Neural cell (in vitro differentiated cells): ENCODE results near the gene CBFA2T3. TPM values are rescaled to one million over a fixed set of nuclear protein-coding genes. Genes with fewer than 3 reads are reported as not detected.

ENCODE experiments used
- H2AFZ ChIP-seq: fragments of 200-600, 300-800 bp; sonication (generic), shearing (Covaris generic); 2 replicates; pipeline ENCODE4 v1.6.0; 2014; ENCODE audit warnings: low read depth, mild to moderate bottlenecking, antibody characterized with exemption, low read length, moderate library complexity
- H3F3A ChIP-seq: fragments of 200-600 bp; shearing (Covaris generic); 2 replicates; pipeline ENCODE4 v1.6.1; 2016; ENCODE audit warnings: mild to moderate bottlenecking, moderate library complexity, mixed read lengths, antibody characterized with exemption, low read length; ENCODE audit not compliant: insufficient read depth, poor library complexity, severe bottlenecking
- H3K27ac ChIP-seq: fragments of 200-600, 300-800 bp; sonication (generic), shearing (Covaris generic); 2 replicates; pipeline ENCODE4 v1.5.1; 2014; ENCODE audit warnings: mild to moderate bottlenecking, low read length, moderate library complexity
- H3K27me3 ChIP-seq: fragments of 300-800, 200-600 bp; sonication (generic), shearing (Covaris generic); 2 replicates; pipeline ENCODE4 v1.6.0; 2014; ENCODE audit warnings: mild to moderate bottlenecking, low read depth, low read length, moderate library complexity; ENCODE audit not compliant: insufficient read depth
- H3K36me3 ChIP-seq: fragments of 300-800, 200-600 bp; sonication (generic), shearing (Covaris generic); 2 replicates; pipeline ENCODE4 v1.5.1; 2014; ENCODE audit warnings: mild to moderate bottlenecking, antibody characterized with exemption, low read length, moderate library complexity; ENCODE audit not compliant: insufficient read depth
- H3K4me2 ChIP-seq: fragments of 300-800, 200-600 bp; sonication (generic), shearing (Covaris generic); 2 replicates; pipeline ENCODE4 v1.6.0; 2014; ENCODE audit warnings: mild to moderate bottlenecking, low read length
- H3K4me3 ChIP-seq: fragments of 300-800, 200-600 bp; sonication (generic), shearing (Covaris generic); 2 replicates; pipeline ENCODE4 v1.5.1; 2014; ENCODE audit warnings: mild to moderate bottlenecking, low read length, moderate library complexity
- H3K79me2 ChIP-seq: fragments of 200-600 bp; shearing (Covaris generic); replicated peaks from 2 replicates; pipeline ENCODE4 v1.6.0; 2014; ENCODE audit warnings: mild to moderate bottlenecking, low read length, moderate library complexity; ENCODE audit not compliant: insufficient read depth
- H3K9ac ChIP-seq: fragments of 300-800, 200-600 bp; sonication (generic), shearing (Covaris generic); 2 replicates; pipeline ENCODE4 v1.6.1; 2016; ENCODE audit warnings: mild to moderate bottlenecking, low read length, mixed read lengths
- H3K9me2 ChIP-seq: fragments of 200-600 bp; shearing (Covaris generic); 2 replicates; pipeline ENCODE4 v1.6.1; 2016; ENCODE audit warnings: mild to moderate bottlenecking, low read length, mixed read lengths; ENCODE audit not compliant: insufficient read depth
- H3K9me3 ChIP-seq: fragments of 200-600, 300-800 bp; sonication (generic), shearing (Covaris generic); 2 replicates; pipeline ENCODE4 v1.6.1; 2016; ENCODE audit warnings: mild to moderate bottlenecking, mixed run types, low read length, moderate library complexity, mixed read lengths
- H4K20me1 ChIP-seq: fragments of 200-600 bp; shearing (Covaris generic); 2 replicates; pipeline ENCODE4 v1.6.1; 2016; ENCODE audit warnings: mild to moderate bottlenecking, mixed run types; ENCODE audit not compliant: insufficient read depth
- CTCF ChIP-seq: fragments of 450-650 bp; IDR thresholded peaks from 2 replicates; pipeline ENCODE4 v1.5.1; 2014; ENCODE audit warnings: antibody characterized with exemption, mild to moderate bottlenecking, moderate library complexity; ENCODE audit not compliant: poor library complexity, severe bottlenecking
- EP300 ChIP-seq: fragments of 450-650 bp; conservative IDR thresholded peaks from 2 replicates; pipeline ENCODE4 v1.6.1; 2014; ENCODE audit warnings: antibody characterized with exemption, mild to moderate bottlenecking, moderate library complexity; ENCODE audit not compliant: poor library complexity, severe bottlenecking
- EZH2 ChIP-seq: fragments of 200-600, 300-800 bp; shearing (Covaris generic), sonication (generic); IDR thresholded peaks from 2 replicates; pipeline ENCODE4 v1.6.1; 2014; ENCODE audit warnings: antibody characterized with exemption, low read length, borderline replicate concordance, mild to moderate bottlenecking; ENCODE audit not compliant: insufficient read depth, poor library complexity, severe bottlenecking
- MXI1 ChIP-seq: fragments of 450-650 bp; conservative IDR thresholded peaks from 2 replicates; pipeline ENCODE4 v1.6.1; 2014; ENCODE audit warnings: antibody characterized with exemption, mild to moderate bottlenecking; ENCODE audit not compliant: poor library complexity, severe bottlenecking
- POLR2AphosphoS5 ChIP-seq: IDR thresholded peaks from 2 replicates; pipeline ENCODE4 v1.6.1; 2012
- RAD21 ChIP-seq: fragments of 450-650 bp; conservative IDR thresholded peaks from 2 replicates; pipeline ENCODE4 v1.6.1; 2014; ENCODE audit warnings: antibody characterized with exemption, mild to moderate bottlenecking, moderate library complexity
- SMC3 ChIP-seq: fragments of 450-650 bp; conservative IDR thresholded peaks from 2 replicates; pipeline ENCODE4 v1.6.1; 2014; ENCODE audit warnings: antibody characterized with exemption, mild to moderate bottlenecking, moderate library complexity; ENCODE audit not compliant: poor library complexity
- TAF1 ChIP-seq: IDR thresholded peaks from 2 replicates; pipeline ENCODE4 v1.6.1; 2012; ENCODE audit warnings: low read depth
- polyA plus RNA-seq: library from polyadenylated mRNA; depleted of rRNA; stranded (reverse); fragments of >200 nt; gene quantifications from 2 replicates; pipeline ENCODE4 v1.2.3, GENCODE V29; 2014
- TF ChIP-seq, protein P1 (sequence below): IDR thresholded peaks from 2 replicates; pipeline ENCODE4 v1.6.1; 2012; ENCODE audit warnings: borderline replicate concordance

The CBFA2T3 gene
- polyA plus RNA-seq, 1 donor from 2014 or later, result 2.1 TPM

DNA sequence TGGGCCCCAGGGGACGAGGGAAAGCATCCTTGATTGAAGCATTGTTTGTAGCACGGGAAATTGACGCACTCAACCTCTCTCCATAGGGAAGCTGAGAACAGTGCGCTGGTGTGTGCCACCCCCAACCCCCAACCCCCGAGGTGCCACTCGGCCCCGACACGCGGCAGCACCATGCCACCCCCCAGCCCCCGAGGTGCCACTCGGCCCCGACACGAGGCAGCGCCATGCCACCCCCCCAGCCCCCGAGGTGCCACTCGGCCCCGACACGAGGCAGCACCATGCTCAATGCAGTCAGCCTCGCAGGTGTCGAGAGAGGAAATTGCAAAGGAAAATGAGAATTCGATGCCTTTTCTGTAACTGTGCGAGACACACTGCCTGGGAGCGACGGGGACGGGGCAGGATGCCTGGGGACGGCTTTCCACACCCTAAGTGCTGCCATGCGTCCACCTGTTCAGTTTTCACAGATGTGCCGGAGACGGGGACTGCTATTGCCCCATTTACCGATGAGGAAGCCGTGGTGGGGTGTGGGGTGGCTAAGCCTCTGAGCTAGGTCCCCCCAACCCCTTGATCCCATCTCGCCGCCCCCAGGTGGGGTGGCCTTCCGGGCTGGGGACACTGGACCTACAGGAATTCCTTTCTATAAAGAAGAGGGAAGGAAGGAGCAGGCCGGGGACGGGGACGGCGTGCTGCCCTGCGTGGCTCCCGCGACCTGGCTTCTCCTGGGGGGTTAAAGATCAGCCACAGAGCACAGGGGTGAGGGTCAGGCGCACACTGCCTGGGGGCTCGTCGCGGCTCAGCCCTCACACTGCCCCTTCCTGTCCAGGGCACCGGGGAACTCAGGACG is 9.8 kb downstream of the CBFA2T3 start:
- TF ChIP-seq MXI1 (no peak), EZH2 (no peak), RAD21 (no peak), SMC3 (no peak), CTCF (no peak), TAF1 (no peak), EP300 (no peak), POLR2AphosphoS5 (no peak)
- TF ChIP-seq, protein P1, sequence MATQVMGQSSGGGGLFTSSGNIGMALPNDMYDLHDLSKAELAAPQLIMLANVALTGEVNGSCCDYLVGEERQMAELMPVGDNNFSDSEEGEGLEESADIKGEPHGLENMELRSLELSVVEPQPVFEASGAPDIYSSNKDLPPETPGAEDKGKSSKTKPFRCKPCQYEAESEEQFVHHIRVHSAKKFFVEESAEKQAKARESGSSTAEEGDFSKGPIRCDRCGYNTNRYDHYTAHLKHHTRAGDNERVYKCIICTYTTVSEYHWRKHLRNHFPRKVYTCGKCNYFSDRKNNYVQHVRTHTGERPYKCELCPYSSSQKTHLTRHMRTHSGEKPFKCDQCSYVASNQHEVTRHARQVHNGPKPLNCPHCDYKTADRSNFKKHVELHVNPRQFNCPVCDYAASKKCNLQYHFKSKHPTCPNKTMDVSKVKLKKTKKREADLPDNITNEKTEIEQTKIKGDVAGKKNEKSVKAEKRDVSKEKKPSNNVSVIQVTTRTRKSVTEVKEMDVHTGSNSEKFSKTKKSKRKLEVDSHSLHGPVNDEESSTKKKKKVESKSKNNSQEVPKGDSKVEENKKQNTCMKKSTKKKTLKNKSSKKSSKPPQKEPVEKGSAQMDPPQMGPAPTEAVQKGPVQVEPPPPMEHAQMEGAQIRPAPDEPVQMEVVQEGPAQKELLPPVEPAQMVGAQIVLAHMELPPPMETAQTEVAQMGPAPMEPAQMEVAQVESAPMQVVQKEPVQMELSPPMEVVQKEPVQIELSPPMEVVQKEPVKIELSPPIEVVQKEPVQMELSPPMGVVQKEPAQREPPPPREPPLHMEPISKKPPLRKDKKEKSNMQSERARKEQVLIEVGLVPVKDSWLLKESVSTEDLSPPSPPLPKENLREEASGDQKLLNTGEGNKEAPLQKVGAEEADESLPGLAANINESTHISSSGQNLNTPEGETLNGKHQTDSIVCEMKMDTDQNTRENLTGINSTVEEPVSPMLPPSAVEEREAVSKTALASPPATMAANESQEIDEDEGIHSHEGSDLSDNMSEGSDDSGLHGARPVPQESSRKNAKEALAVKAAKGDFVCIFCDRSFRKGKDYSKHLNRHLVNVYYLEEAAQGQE, result no peak
- H3K9me3 ChIP-seq, result no peaks in the 10 kb centered on the region
- H2AFZ ChIP-seq, result no peak overlapping the region
- H3K27me3 ChIP-seq, result no peaks in the 10 kb centered on the region
- H3K4me2 ChIP-seq, result no peak overlapping the region
- H3K9ac ChIP-seq, result no peak overlapping the region
- no peaks in the 10 kb centered on the region for H3F3A ChIP-seq
- no peak overlapping the region for H3K27ac ChIP-seq
- no peaks in the 10 kb centered on the region for H3K36me3 ChIP-seq
- no peaks in the 10 kb centered on the region for H3K79me2 ChIP-seq
- H4K20me1 ChIP-seq, result no peaks in the 10 kb centered on the region
- H3K9me2 ChIP-seq, result no peaks in the 10 kb centered on the region
- no peak overlapping the region for H3K4me3 ChIP-seq

DNA sequence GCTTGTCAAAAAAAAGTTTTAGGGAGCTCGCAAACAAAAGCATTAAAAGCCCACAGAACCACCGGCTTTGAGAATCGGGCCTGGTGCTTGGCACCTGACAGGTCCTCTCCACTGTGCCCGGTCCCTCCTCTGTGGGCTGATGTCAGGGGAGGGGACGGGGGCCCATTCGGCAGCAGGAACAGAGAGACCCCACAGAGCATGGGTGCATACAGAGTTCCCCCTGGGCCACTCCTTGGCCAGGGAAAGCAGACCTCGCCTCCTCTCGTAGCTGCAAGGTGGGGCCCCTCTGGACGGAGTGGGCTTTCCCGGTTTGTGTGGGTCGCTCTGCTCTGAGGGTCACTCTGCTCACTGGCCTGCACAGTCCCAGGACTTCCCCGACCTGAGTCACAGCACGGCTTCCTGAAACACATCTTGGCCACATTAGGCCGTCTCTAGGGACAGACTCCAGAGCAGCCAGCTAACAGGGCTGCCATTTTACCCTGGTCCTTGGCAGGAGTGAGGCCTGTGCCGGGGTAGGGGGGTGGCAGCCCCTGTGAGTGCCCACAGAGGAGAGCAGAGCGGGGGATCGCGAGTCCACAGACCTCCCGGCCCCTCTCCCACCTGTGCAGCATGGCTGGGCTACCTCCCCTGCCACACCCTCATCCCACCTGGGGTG is 11.1 kb downstream of the CBFA2T3 start:
- Histone ChIP-seq H3K27ac (no peak overlapping the region), H3K9me3 (no peaks in the 10 kb centered on the region), H3K79me2 (no peaks in the 10 kb centered on the region), H3K27me3 (no peaks in the 10 kb centered on the region), H3K4me2 (no peak overlapping the region), H3F3A (no peaks in the 10 kb centered on the region), H3K9me2 (no peaks in the 10 kb centered on the region), H3K36me3 (no peaks in the 10 kb centered on the region), H2AFZ (no peak overlapping the region), H3K9ac (no peak overlapping the region), H3K4me3 (no peak overlapping the region), H4K20me1 (no peaks in the 10 kb centered on the region)
- TF ChIP-seq, protein P1, result no peak
- no peak for TF ChIP-seq POLR2AphosphoS5
- no peak for TF ChIP-seq CTCF
- no peak for TF ChIP-seq MXI1
- no peak for TF ChIP-seq EZH2
